Caco-2 (cell line): ENCODE measurements around the gene SOS1. TPM values are rescaled to one million over a fixed set of nuclear protein-coding genes. Genes with fewer than 3 reads are reported as not detected.

Experiments
- BruUV-seq: library from RNA; stranded (reverse); fragments of 400-500 nt; replicated peaks from 2 replicates; lab custom pipeline; 2021; lab: Mats Ljungman, UMichigan
- CTCF ChIA-PET: fragments of 300-600 bp; sonication (Branson Sonifier 250); formaldehyde crosslinking; loops from one replicate; lab custom pipeline; 2022; ENCODE audit warnings: antibody characterized with exemption; lab: Charles Lee
- POLR2A ChIA-PET: fragments of 300-600 bp; sonication (Branson Sonifier 250); formaldehyde crosslinking; loops from one replicate; lab custom pipeline; 2022; ENCODE audit warnings: antibody characterized with exemption; lab: Charles Lee
- DNase-seq, 2 experiments: peaks; one replicate each; pipeline versions ENCODE4 v3.0.0 to v3.0.0-alpha.2; 2020 to 2022
- H3K27me3 ChIP-seq: replicated peaks from 2 replicates; pipeline ENCODE4 v1.6.0; 2011; ENCODE audit warnings: low read length; ENCODE audit not compliant: control insufficient read depth, insufficient read depth
- H3K36me3 ChIP-seq: 2 replicates; pipeline ENCODE4 v1.5.1; 2011; ENCODE audit warnings: low read length; ENCODE audit not compliant: control insufficient read depth, insufficient read depth
- H3K4me1 ChIP-seq: fragments of 250-450 bp; sonication (Bioruptor Pico); 2 replicates; pipeline ENCODE4 v1.5.1; 2020; ENCODE audit warnings: mild to moderate bottlenecking
- H3K4me3 ChIP-seq: 2 replicates; pipeline ENCODE4 v1.5.1; 2011; ENCODE audit warnings: low read depth, mild to moderate bottlenecking, control low read depth, low read length
- H3K9me3 ChIP-seq: fragments of 250-450 bp; sonication (Bioruptor Pico); 2 replicates; pipeline ENCODE4 v1.5.1; 2020; ENCODE audit warnings: mild to moderate bottlenecking, moderate library complexity
- H3K27ac Mint-ChIP-seq: one replicate; pipeline ENCODE4 v1.8.0; 2022; ENCODE audit warnings: mixed read lengths; ENCODE audit not compliant: unreplicated experiment
- H3K27me3 Mint-ChIP-seq: one replicate; pipeline ENCODE4 v1.8.0; 2022; ENCODE audit warnings: mixed read lengths; ENCODE audit not compliant: insufficient read depth, unreplicated experiment
- H3K36me3 Mint-ChIP-seq: one replicate; pipeline ENCODE4 v1.8.0; 2022; ENCODE audit warnings: mild to moderate bottlenecking, mixed read lengths; ENCODE audit not compliant: insufficient read depth, unreplicated experiment
- H3K4me1 Mint-ChIP-seq: one replicate; pipeline ENCODE4 v1.8.0; 2022; ENCODE audit warnings: low read depth, mixed read lengths; ENCODE audit not compliant: unreplicated experiment
- H3K4me3 Mint-ChIP-seq: one replicate; pipeline ENCODE4 v1.8.0; 2022; ENCODE audit warnings: mild to moderate bottlenecking, moderate library complexity, mixed read lengths; ENCODE audit not compliant: unreplicated experiment
- H3K9me3 Mint-ChIP-seq: one replicate; pipeline ENCODE4 v1.8.0; 2022; ENCODE audit warnings: mixed read lengths; ENCODE audit not compliant: unreplicated experiment
- CTCF ChIP-seq, 2 experiments: fragments of 200-600 bp in 1 of 2; IDR thresholded peaks; 1 replicate in 1 of 2; 2 replicates in 1 of 2; pipeline versions ENCODE4 v1.5.1 to v1.8.0; 2011 to 2022; ENCODE audit warnings: antibody characterized with exemption in 1 of 2, control low read depth in 1 of 2, inconsistent platforms in 1 of 2, low read depth in 1 of 2, low read length in 1 of 2, mild to moderate bottlenecking in 1 of 2, moderate library complexity in 1 of 2; ENCODE audit not compliant: insufficient read depth in 1 of 2, severe bottlenecking in 1 of 2, unreplicated experiment in 1 of 2
- intact Hi-C: fragments of 100-400 bp; cut with micrococcal nuclease; formaldehyde crosslinking; loops from one replicate; pipeline ENCODE4 v1.10.0; 2022; ENCODE audit not compliant: unreplicated experiment
- total RNA-seq: library from RNA; stranded (reverse); gene quantifications from 2 replicates; pipeline ENCODE4 v1.2.3, GENCODE V29; 2022

SOS1 gene
- total RNA-seq, 1 experiment from 2014 or later = 49.7 TPM

- Mint-ChIP-seq H3K9me3 (no peaks in the 10 kb centered on the region), H3K27ac (no peak overlapping the region), H3K4me3 (no peak overlapping the region), H3K36me3 (peaks cover 9% of the 10 kb centered on the region), H3K4me1 (no peaks in the 10 kb centered on the region), H3K27me3 (no peaks in the 10 kb centered on the region)
- no peaks in the 10 kb centered on the region for H3K4me1 ChIP-seq
- H3K27me3 ChIP-seq = no peaks in the 10 kb centered on the region
- ChIA-PET CTCF (no interaction called here), POLR2A (no interaction called here)
- H3K4me3 ChIP-seq = no peak overlapping the region
- BruUV-seq = no TSS peak
- no peak for DNase-seq
- H3K9me3 ChIP-seq = no peaks in the 10 kb centered on the region
- intact Hi-C loops = no loop called here
- peaks cover 2% of the 10 kb centered on the region; the same call in 1 of the 2 replicates for H3K36me3 ChIP-seq
- no peak for TF ChIP-seq CTCF (IDR thresholded peaks at IDR 0.05; ENCODE audit: insufficient read depth in 1 of 2, low read depth in 1 of 2, low read length in 1 of 2, severe bottlenecking in 1 of 2, unreplicated experiment in 1 of 2)
Observed at GRCh38 chr2:39018638-39019037, 102.2 kb downstream of the SOS1 start.

GRCh38 chr2:39017334-39017733 is 103.5 kb downstream of the SOS1 start:
- no peaks in the 10 kb centered on the region for H3K27me3 Mint-ChIP-seq
- Histone ChIP-seq H3K4me1 (no peaks in the 10 kb centered on the region), H3K9me3 (no peaks in the 10 kb centered on the region), H3K27me3 (no peaks in the 10 kb centered on the region), H3K36me3 (no peaks in the 10 kb centered on the region; the same call in none of the 2 replicates), H3K4me3 (no peak overlapping the region)
- no peak for DNase-seq
- CTCF ChIA-PET = no interaction called here
- H3K4me3 Mint-ChIP-seq = no peak overlapping the region
- no peaks in the 10 kb centered on the region for H3K9me3 Mint-ChIP-seq
- H3K4me1 Mint-ChIP-seq = no peaks in the 10 kb centered on the region
- intact Hi-C loops = no loop called here
- no peak overlapping the region for H3K27ac Mint-ChIP-seq
- BruUV-seq = no TSS peak
- POLR2A ChIA-PET = no interaction called here
- H3K36me3 Mint-ChIP-seq = peaks cover 2% of the 10 kb centered on the region
- no peak for TF ChIP-seq CTCF (IDR thresholded peaks at IDR 0.05; ENCODE audit: insufficient read depth in 1 of 2, low read depth in 1 of 2, low read length in 1 of 2, severe bottlenecking in 1 of 2, unreplicated experiment in 1 of 2)

- no peak for TF ChIP-seq CTCF (IDR thresholded peaks at IDR 0.05; ENCODE audit: insufficient read depth in 1 of 2, low read depth in 1 of 2, low read length in 1 of 2, severe bottlenecking in 1 of 2, unreplicated experiment in 1 of 2)
- H3K9me3 ChIP-seq = no peaks in the 10 kb centered on the region
- Mint-ChIP-seq H3K4me3 (no peak overlapping the region), H3K27me3 (no peaks in the 10 kb centered on the region), H3K4me1 (no peaks in the 10 kb centered on the region), H3K36me3 (peaks cover 4% of the 10 kb centered on the region), H3K27ac (no peak overlapping the region), H3K9me3 (no peaks in the 10 kb centered on the region)
- H3K4me1 ChIP-seq = no peaks in the 10 kb centered on the region
- no peaks in the 10 kb centered on the region; the same call in 1 of the 2 replicates for H3K36me3 ChIP-seq
- BruUV-seq = no TSS peak
- no peak for DNase-seq
- intact Hi-C loops = no loop called here
- H3K4me3 ChIP-seq = no peak overlapping the region
- no peaks in the 10 kb centered on the region for H3K27me3 ChIP-seq
- POLR2A ChIA-PET = no interaction called here
- CTCF ChIA-PET = no interaction called here
Observed at GRCh38 chr2:39015424-39015823, 105.4 kb downstream of the SOS1 start.
